Choroid plexus epithelial cell (primary cell): ENCODE data around the gene HNF1A.
"Not testable (repeated sequence)": the region's sequence is repeated elsewhere in the genome, so short reads cannot be mapped to it uniquely, and the experiment has no call there.

Experiments
- DNase-seq: peaks from one replicate; pipeline ENCODE4 v3.0.0-alpha.2; 2010; ENCODE audit warnings: low read depth
- H3K4me3 ChIP-seq: 2 replicates; pipeline ENCODE4 v1.5.1; 2011; ENCODE audit warnings: low read depth, mild to moderate bottlenecking, control low read depth, low read length, moderate library complexity
- TF ChIP-seq, protein P1 (sequence below): conservative IDR thresholded peaks from 2 replicates; pipeline ENCODE4 v1.5.1; 2011; ENCODE audit warnings: low read depth, mild to moderate bottlenecking, control low read depth, inconsistent platforms, low read length, moderate library complexity

The HNF1A gene

DNA sequence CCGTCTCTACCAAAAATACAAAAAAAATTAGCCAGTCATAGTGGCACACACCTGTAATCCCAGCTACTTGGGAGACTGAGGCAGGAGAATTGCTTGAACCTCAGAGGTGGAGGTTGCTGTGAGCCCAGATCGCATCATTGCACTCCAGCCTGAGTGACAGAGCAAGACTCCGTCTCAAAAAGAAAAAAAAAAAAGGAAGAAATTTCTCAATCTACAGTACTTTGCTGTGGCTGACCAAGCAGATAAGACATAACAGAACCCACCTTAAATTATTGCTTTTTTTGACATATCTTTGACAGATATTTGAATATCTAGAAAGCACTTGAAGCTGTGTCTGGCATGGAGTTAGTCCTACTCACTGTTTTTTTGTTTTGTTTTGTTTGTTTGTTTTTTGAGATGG, 34.9 kb upstream of the HNF1A start:
- TF ChIP-seq, protein P1, sequence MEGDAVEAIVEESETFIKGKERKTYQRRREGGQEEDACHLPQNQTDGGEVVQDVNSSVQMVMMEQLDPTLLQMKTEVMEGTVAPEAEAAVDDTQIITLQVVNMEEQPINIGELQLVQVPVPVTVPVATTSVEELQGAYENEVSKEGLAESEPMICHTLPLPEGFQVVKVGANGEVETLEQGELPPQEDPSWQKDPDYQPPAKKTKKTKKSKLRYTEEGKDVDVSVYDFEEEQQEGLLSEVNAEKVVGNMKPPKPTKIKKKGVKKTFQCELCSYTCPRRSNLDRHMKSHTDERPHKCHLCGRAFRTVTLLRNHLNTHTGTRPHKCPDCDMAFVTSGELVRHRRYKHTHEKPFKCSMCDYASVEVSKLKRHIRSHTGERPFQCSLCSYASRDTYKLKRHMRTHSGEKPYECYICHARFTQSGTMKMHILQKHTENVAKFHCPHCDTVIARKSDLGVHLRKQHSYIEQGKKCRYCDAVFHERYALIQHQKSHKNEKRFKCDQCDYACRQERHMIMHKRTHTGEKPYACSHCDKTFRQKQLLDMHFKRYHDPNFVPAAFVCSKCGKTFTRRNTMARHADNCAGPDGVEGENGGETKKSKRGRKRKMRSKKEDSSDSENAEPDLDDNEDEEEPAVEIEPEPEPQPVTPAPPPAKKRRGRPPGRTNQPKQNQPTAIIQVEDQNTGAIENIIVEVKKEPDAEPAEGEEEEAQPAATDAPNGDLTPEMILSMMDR, result no peak
- no peak for DNase-seq
- no peak overlapping the region for H3K4me3 ChIP-seq

DNA sequence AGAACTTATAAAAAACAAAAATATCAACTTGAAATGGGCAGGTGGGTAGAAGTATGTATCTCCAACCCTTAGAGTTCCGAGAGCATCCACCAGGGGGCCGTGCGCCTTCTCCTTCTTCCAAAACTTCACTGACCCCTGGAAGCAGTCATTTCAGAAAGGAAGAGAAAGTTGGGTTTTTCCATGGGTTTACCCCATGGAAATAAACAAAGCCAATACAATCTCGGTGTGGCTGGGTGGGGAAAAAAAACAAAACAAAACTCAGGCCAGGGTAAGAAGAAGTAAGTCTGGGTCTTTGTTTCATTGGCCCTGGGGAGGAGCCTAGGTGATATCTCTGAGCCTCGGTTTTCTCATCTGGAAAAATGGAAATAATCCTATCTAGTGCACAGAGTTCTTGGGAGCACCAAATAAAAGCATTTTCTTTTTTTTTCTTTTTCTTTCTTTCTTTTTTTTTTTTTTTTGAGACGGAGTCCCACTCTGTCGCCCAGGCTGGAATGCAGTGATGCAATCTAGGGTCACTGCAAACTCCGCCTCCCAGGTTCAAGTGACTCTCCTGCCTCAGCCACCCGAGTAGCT, 33.6 kb upstream of the HNF1A start:
- TF ChIP-seq, protein P1, result peak; percentile 87
- H3K4me3 ChIP-seq, result no peak overlapping the region
- DNase-seq, result peak; percentile 58

DNA sequence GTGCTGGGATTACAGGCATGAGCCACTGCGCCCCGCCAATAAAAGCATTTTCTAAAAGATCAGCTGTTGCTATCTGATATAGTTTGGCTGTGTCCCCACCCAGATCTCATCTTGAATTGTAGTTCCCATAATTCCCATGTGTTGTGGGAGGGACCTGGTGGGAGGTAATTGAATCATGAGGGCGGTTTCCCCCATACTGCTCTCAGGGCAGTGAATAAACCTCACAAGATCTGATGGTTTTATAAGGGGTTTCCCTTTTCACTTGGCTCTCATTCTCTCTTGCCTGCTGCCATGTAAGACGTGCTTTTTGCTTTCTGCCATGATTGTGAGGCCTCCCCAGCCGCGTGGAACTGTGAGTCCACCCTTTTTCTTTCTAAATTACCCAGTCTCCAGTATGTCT, 32.8 kb upstream of the HNF1A start:
- not testable (repeated sequence) for DNase-seq, H3K4me3 ChIP-seq

DNA sequence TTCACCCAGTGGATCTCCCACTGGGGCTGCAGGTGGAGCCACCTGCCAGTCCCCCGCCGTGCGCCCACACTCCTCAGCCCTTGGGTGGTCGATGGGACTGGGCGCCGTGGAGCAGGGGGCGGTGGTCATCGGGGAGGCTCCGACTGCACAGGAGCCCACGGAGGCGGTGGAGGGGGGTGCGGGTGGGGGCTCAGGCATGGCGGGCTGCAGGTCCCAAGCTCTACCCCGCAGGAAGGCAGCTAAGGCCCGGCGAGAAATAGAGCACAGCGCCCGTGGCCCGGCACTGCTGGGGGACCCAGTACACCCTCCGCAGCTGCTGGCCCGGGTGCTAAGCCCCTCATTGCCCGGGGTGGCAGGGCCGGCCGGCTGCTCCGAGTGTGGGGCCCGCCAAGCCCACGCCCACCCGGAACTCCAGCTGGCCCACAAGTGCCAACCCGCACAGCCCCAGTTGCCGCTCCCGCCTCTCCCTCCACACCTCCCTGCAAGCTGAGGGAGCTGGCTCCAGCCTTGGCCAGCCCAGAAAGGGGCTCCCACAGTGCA, 28.0 kb upstream of the HNF1A start:
- H3K4me3 ChIP-seq, DNase-seq: not testable (repeated sequence)

DNA sequence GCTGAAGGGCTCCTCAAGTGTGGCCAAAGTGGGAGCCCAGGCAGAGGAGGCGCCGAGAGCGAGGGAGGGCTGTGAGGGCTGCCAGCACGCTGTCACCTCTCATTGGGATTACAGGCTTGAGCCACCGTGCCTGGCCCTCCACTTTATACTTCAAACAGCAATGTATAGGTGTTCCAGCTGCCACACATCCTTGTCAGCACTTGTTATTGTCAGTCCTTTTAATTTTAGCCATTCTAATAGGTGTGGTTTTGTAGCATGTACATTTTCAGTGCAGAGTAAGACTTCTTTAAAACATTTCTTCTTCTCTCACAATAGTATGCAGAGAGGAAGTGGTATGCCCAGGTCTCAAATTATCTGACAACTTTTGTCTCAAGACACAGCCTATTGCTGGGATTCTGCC, 27.5 kb upstream of the HNF1A start:
- no peak overlapping the region for H3K4me3 ChIP-seq
- DNase-seq, result no peak
- TF ChIP-seq, protein P1, result no peak

DNA sequence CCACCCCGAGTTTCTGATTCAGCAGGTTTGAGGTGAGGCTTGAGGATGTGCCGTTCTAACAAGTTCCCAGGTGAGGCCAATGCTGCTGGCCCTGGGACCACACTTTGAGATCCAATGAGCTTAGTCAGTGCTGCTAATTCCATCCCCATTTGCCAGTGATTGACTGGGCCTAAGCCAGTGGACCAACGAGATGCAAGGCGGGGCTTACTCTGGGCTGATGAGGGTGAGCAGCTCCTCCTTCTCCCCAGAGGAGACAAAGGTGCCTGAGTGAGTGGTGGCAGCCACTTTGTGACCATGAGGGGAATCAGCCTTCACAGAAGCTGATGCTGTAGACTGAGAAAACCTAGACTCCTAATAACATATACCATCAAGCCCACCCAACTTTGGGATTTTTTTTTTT, 23.1 kb upstream of the HNF1A start:
- no peak overlapping the region for H3K4me3 ChIP-seq
- TF ChIP-seq, protein P1, result no peak
- DNase-seq, result no peak

DNA sequence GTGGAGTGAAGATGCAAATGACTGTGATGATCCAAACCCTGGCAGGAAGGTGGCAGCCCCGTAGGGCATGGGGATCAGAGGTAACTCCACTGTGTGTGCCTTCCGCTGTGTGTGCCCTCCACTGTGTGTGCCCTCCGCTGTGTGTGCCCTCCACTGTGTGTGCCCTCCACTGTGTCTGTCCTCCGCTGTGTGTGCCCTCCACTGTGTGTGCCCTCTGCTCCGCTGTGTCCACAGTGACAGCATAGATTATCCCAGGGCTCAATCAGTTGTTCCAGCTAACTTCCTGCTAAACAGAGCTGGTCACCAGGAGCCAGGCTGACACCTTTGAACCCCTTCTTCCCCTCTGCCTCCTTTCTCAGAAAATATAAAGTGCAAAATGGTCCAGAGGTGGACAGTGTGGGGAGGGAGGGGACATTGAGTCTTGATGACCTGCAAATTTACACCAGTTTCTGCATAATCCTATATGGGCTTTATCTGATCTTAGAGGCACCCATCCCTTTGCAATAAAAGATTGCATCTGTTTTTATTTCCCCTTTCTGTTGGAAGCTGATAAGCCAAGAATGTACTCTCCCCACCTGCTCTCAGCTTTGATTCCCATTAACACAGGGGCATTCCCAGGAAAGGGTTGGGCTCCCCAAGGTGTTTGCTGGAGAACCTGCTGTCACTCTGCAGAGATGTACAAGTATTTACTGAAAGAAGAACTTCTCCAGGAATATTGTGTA, 21.6 kb upstream of the HNF1A start:
- TF ChIP-seq, protein P1, result no peak
- H3K4me3 ChIP-seq, result no peak overlapping the region
- no peak for DNase-seq
